T-helper 1 cell treated with Interleukin-12 subunit alpha and Interleukin-12 subunit beta and Interleukin-4 antibody, amounts not matched to agents 30 μg/mL and 1 μg/mL, for 36 hours (primary cell): ENCODE measurements around the gene STK38.
A peak's percentile ranks its signal among the peaks of the same experiment; 100 is the strongest.
"Not testable (repeated sequence)": the region's sequence is repeated elsewhere in the genome, so short reads cannot be mapped to it uniquely, and the experiment has no call there.

Experiments used
- H3K27ac Mint-ChIP-seq: one replicate; pipeline ENCODE4 v1.8.0; 2021; ENCODE audit warnings: mild to moderate bottlenecking, mixed read lengths
- H3K27me3 Mint-ChIP-seq: one replicate; pipeline ENCODE4 v1.8.0; 2021; ENCODE audit warnings: low read depth, mixed read lengths
- H3K36me3 Mint-ChIP-seq: one replicate; pipeline ENCODE4 v1.8.0; 2021; ENCODE audit warnings: low read depth, mixed read lengths
- H3K4me1 Mint-ChIP-seq: one replicate; pipeline ENCODE4 v1.8.0; 2021; ENCODE audit warnings: low read depth, mixed read lengths
- H3K4me3 Mint-ChIP-seq: one replicate; pipeline ENCODE4 v1.8.0; 2021; ENCODE audit warnings: mild to moderate bottlenecking, moderate library complexity, mixed read lengths
- H3K9me3 Mint-ChIP-seq: one replicate; pipeline ENCODE4 v1.8.0; 2021; ENCODE audit warnings: mixed read lengths

STK38 gene

GRCh38 chr6:36493859-36494258, 53.4 kb downstream of the STK38 start:
- no peaks in the 10 kb centered on the region for H3K9me3 Mint-ChIP-seq
- H3K4me1 Mint-ChIP-seq, result peaks cover 7% of the 10 kb centered on the region
- no peaks in the 10 kb centered on the region for H3K27me3 Mint-ChIP-seq
- peaks cover 68% of the 10 kb centered on the region for H3K36me3 Mint-ChIP-seq
- H3K4me3 Mint-ChIP-seq, result no peak overlapping the region
- H3K27ac Mint-ChIP-seq, result no peak overlapping the region

DNA sequence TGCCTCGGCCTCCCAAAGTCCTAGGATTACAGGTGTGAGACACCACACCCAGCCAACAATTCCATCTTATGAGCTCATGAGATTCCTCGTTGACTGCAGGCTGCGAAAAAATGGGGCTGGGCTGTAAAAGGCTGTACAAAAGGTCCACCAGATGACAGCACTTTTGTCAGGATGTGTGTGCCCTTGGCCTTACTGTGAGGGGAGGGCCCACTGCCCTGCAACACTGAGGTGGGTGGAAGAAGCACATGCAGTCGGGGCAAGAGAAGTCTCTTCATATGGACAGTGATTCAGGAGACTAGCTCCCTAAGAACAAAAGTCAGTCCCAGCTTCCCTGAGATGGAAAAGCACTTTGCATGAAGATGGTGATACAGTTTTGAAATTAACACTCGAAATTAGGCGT, 54.0 kb downstream of the STK38 start:
- no peak overlapping the region for H3K4me3 Mint-ChIP-seq
- H3K9me3 Mint-ChIP-seq, result no peaks in the 10 kb centered on the region
- H3K27ac Mint-ChIP-seq, result no peak overlapping the region
- peaks cover 7% of the 10 kb centered on the region for H3K4me1 Mint-ChIP-seq
- peaks cover 65% of the 10 kb centered on the region for H3K36me3 Mint-ChIP-seq
- H3K27me3 Mint-ChIP-seq, result no peaks in the 10 kb centered on the region

- Mint-ChIP-seq H3K36me3 (peaks cover 68% of the 10 kb centered on the region), H3K27me3 (no peaks in the 10 kb centered on the region), H3K9me3 (no peaks in the 10 kb centered on the region), H3K4me1 (peaks cover 7% of the 10 kb centered on the region), H3K27ac (peak overlapping the region; percentile 26), H3K4me3 (no peak overlapping the region)
These were observed 54.7 kb downstream of the STK38 start for GRCh38 chr6:36492621-36493020.

DNA sequence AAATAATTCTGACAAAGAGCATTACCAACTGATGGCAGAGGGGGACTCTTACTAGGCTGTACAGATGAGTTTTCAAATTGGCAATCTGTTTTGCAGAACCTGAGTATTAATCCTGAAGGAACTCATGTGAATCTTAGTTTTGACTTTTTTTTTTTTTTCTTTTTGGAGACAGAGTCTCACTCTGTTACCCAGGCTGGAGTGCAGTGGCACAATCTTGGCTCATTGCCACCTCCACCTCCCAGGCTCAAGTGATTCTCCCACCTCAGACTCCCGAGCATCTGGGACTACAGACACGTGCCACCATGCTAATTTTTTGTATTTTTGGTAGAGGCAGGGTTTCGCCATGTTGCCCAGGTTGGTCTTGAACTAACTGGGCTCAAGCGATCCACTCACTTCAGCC, 55.2 kb downstream of the STK38 start:
- Mint-ChIP-seq H3K9me3 (no peaks in the 10 kb centered on the region), H3K27me3 (no peaks in the 10 kb centered on the region), H3K27ac (no peak overlapping the region), H3K36me3 (peaks cover 68% of the 10 kb centered on the region), H3K4me3 (no peak overlapping the region), H3K4me1 (peaks cover 7% of the 10 kb centered on the region)

GRCh38 chr6:36491378-36491965, 55.8 kb downstream of the STK38 start:
- H3K27me3 Mint-ChIP-seq, result no peaks in the 10 kb centered on the region
- H3K4me3 Mint-ChIP-seq, result no peak overlapping the region
- H3K27ac Mint-ChIP-seq, result no peak overlapping the region
- peaks cover 68% of the 10 kb centered on the region for H3K36me3 Mint-ChIP-seq
- no peaks in the 10 kb centered on the region for H3K9me3 Mint-ChIP-seq
- H3K4me1 Mint-ChIP-seq, result peaks cover 7% of the 10 kb centered on the region

DNA sequence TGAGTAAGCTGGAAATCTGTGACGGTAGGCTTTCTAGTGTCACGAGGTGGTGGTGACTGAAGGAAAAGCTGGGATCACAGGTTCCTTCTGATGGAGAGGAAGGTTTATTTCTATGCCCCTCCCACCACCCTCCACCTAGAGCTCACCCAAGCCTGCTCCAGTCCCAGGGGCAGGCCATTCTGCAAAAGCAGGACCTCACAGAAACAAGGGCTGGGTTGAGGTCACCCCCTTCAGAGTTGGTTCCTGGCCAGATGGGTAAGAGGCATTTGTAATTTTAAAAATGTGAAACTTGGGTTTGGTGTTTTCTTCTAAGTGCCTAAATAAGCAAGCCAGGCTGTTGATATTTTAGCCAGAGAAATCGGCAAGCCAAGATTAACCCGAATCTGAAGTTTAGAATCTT, 57.9 kb downstream of the STK38 start:
- H3K27me3 Mint-ChIP-seq, result no peaks in the 10 kb centered on the region

GRCh38 chr6:36488221-36488620, 59.1 kb downstream of the STK38 start:
- Mint-ChIP-seq H3K36me3 (peaks cover 58% of the 10 kb centered on the region), H3K9me3 (no peaks in the 10 kb centered on the region), H3K4me1 (peaks cover 5% of the 10 kb centered on the region), H3K27me3 (no peaks in the 10 kb centered on the region), H3K27ac (no peak overlapping the region), H3K4me3 (no peak overlapping the region)

More for the DNA sequence above, 57.9 kb downstream of the STK38 start:
- H3K9me3 Mint-ChIP-seq, result no peaks in the 10 kb centered on the region
- peaks cover 9% of the 10 kb centered on the region for H3K4me1 Mint-ChIP-seq
- H3K4me3 Mint-ChIP-seq, result no peak overlapping the region
- peak overlapping the region; percentile 9 for H3K27ac Mint-ChIP-seq
- peaks cover 64% of the 10 kb centered on the region for H3K36me3 Mint-ChIP-seq

DNA sequence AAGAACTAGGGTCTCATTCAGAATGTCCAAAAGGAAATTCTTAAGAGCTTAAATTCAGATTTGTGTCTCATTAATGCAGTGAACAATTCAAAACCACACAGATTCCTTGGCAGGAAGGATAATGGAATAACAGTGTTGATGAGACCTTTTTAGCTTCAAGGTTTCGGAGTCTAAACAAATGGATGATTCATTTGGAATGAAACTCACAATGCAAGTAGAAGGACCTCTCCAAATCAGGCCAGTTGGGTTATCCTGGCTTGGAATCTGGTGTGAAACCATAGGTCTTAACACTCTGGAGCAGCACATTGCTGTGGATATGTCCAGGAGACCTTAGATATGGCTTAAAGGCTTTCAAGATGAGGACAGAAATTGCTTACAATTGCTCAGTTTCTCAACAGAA, 59.6 kb downstream of the STK38 start:
- Mint-ChIP-seq H3K4me1 (peaks cover 5% of the 10 kb centered on the region), H3K36me3 (peaks cover 57% of the 10 kb centered on the region), H3K4me3 (no peak overlapping the region), H3K27ac (no peak overlapping the region), H3K9me3 (no peaks in the 10 kb centered on the region), H3K27me3 (no peaks in the 10 kb centered on the region)

DNA sequence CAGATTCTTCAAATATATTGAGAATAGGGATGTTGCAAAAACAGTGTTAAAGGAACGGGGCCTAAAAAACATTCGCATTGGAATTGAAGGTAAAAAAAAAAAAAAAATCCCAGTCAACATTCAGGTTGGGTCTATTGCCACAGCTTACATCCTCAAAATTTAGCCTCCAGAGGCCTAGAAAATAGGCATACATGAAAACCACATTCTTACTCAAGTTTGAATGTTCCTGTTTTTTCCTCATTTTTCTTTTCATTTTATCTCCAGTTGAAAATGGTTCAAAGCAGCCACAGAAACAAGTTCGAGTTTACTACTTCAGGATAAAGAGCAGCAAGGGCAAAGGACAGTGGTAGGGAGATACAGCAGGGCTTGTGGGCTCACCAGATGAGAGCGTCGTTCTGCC, 62.5 kb downstream of the STK38 start:
- Mint-ChIP-seq H3K36me3 (peaks cover 56% of the 10 kb centered on the region), H3K9me3 (no peaks in the 10 kb centered on the region), H3K4me3 (no peak overlapping the region), H3K27ac (no peak overlapping the region), H3K4me1 (peaks cover 6% of the 10 kb centered on the region), H3K27me3 (no peaks in the 10 kb centered on the region)

DNA sequence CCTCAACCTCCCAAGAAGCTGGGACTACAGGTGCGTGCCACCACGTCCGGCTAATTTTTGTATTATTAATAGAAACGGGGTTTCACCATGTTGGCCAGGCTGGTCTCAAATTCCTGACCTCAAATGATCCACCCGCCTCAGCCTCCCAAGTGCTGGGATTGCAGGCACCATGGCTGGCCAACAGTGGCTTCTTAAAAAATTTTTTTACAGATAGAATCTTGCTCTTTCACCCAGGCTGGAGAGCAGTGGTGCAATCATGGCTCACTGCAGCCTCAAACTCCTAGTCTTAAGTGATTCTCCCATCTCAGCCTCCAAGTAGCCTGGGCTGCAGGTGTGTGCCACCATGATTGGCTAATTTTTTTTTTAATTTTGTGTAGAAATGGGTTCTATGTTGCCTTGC, 64.0 kb downstream of the STK38 start:
- H3K36me3 Mint-ChIP-seq, result peaks cover 56% of the 10 kb centered on the region
- H3K9me3 Mint-ChIP-seq, H3K27me3 Mint-ChIP-seq, H3K27ac Mint-ChIP-seq, H3K4me1 Mint-ChIP-seq, H3K4me3 Mint-ChIP-seq: not testable (repeated sequence)

- Mint-ChIP-seq H3K9me3 (no peaks in the 10 kb centered on the region), H3K27me3 (no peaks in the 10 kb centered on the region), H3K27ac (no peak overlapping the region), H3K4me3 (no peak overlapping the region), H3K36me3 (peaks cover 41% of the 10 kb centered on the region), H3K4me1 (peaks cover 11% of the 10 kb centered on the region)
These were observed 68.0 kb downstream of the STK38 start for GRCh38 chr6:36479256-36479655.

GRCh38 chr6:36478051-36478526, 69.2 kb downstream of the STK38 start:
- Mint-ChIP-seq H3K27me3 (no peaks in the 10 kb centered on the region), H3K9me3 (no peaks in the 10 kb centered on the region), H3K36me3 (peaks cover 38% of the 10 kb centered on the region), H3K27ac (no peak overlapping the region), H3K4me1 (peaks cover 11% of the 10 kb centered on the region), H3K4me3 (no peak overlapping the region)

DNA sequence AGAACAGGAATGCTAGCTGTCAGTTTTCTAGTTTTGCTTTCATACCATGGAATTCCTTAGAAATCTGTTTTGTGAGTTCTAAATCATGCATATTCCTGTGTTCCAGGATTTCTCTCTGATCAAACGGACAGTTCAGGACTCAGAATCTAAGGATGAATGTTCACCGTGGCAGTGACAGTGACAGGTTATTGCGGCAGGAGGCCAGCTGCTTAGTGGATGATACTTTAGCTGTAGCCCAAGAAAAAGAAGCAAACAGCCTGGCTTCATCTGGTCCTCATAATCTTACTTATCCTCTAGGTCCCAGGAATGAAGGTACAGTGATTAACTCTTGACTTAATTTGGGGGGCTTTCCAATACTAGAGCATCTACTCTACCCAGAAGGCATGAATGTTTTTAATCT, 77.3 kb downstream of the STK38 start:
- Mint-ChIP-seq H3K4me3 (no peak overlapping the region), H3K9me3 (no peaks in the 10 kb centered on the region), H3K27me3 (no peaks in the 10 kb centered on the region), H3K27ac (no peak overlapping the region), H3K4me1 (peaks cover 4% of the 10 kb centered on the region), H3K36me3 (peaks cover 13% of the 10 kb centered on the region)

DNA sequence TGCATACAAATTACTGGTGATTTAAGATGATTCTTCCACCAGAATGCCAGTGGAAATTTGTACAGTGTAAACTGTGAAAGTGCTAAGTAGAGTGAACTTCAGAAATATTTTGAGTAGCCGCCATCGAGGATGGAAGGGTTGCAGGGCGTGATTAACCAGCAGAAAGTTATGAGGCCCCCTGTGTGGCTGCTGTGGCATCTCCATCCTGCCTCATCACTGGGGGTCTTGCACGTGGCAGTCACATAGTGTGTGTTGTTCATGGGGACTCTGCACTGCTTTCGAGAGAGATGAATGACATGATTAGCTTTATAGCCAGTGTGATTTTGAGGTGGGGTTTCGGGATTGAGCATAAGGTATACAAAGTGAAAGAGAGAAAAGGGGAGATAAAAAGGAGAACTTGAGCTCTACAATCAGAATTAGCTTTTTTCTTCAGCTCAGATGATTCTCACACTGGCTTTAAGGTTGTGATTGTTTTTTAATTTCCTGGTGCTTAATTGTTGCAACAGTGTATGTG, 78.1 kb downstream of the STK38 start:
- Mint-ChIP-seq H3K9me3 (no peaks in the 10 kb centered on the region), H3K4me3 (no peak overlapping the region), H3K27me3 (no peaks in the 10 kb centered on the region), H3K36me3 (peaks cover 12% of the 10 kb centered on the region), H3K27ac (no peak overlapping the region), H3K4me1 (peaks cover 6% of the 10 kb centered on the region)

DNA sequence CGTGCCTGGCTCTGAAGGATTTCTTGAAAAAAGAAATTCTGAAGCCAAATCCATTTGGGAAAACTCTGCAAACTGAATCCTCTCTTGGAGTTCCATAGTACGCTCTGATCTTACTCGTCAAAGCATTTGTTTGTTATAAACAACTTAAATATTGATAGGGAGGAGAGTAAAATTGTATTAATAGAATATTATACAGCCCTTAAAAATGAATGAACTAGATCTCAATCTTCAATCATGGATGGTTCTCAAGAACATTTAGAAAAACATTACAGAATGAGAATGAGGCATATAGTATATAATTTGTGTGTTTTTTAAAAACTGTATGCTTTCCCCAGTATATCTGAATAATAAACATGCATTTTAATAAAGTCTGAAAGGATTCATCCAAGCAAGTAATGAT, 79.7 kb downstream of the STK38 start:
- H3K9me3 Mint-ChIP-seq, result no peaks in the 10 kb centered on the region
- peaks cover 15% of the 10 kb centered on the region for H3K36me3 Mint-ChIP-seq
- no peak overlapping the region for H3K27ac Mint-ChIP-seq
- peaks cover 9% of the 10 kb centered on the region for H3K4me1 Mint-ChIP-seq
- H3K27me3 Mint-ChIP-seq, result no peaks in the 10 kb centered on the region
- H3K4me3 Mint-ChIP-seq, result no peak overlapping the region

- no peaks in the 10 kb centered on the region for H3K9me3 Mint-ChIP-seq
- H3K27me3 Mint-ChIP-seq, result no peaks in the 10 kb centered on the region
- H3K27ac Mint-ChIP-seq, result no peak overlapping the region
- H3K4me1 Mint-ChIP-seq, result peaks cover 15% of the 10 kb centered on the region
- peaks cover 14% of the 10 kb centered on the region for H3K36me3 Mint-ChIP-seq
- H3K4me3 Mint-ChIP-seq, result no peak overlapping the region
These were observed 83.0 kb downstream of the STK38 start for GRCh38 chr6:36464233-36464632.
